ENCODE data around the gene DAZL.

DAZL gene

GRCh38 chr3:16589867-16590624 lies 15.2 kb downstream of the DAZL start:
- H3K9me3 ChIP-seq (ENCODE audit: low read length) = no peaks in the 10 kb centered on the region
- H3K27ac ChIP-seq (ENCODE audit: low read depth, low read length) = no peak overlapping the region
- no peak overlapping the region for H3K9ac ChIP-seq (ENCODE audit: low read length)
- no peaks in the 10 kb centered on the region for H3K36me3 ChIP-seq (ENCODE audit: insufficient read depth, low read length)
- H3K27me3 ChIP-seq (ENCODE audit: control insufficient read depth in 1 of 2, insufficient read depth in 2 of 2, low read length in 2 of 2) = no peaks in the 10 kb centered on the region
- no peaks in the 10 kb centered on the region for H3K4me1 ChIP-seq (ENCODE audit: insufficient read depth, low read length)
- H3K4me3 ChIP-seq (ENCODE audit: low read depth in 1 of 2, low read length in 2 of 2) = no peak overlapping the region

- Histone ChIP-seq H3K27me3 (ENCODE audit: control insufficient read depth in 1 of 2, insufficient read depth in 2 of 2, low read length in 2 of 2) (no peaks in the 10 kb centered on the region), H3K4me3 (ENCODE audit: low read depth in 1 of 2, low read length in 2 of 2) (no peak overlapping the region), H3K9me3 (ENCODE audit: low read length) (no peaks in the 10 kb centered on the region), H3K9ac (ENCODE audit: low read length) (no peak overlapping the region), H3K36me3 (ENCODE audit: insufficient read depth, low read length) (no peaks in the 10 kb centered on the region), H3K4me1 (ENCODE audit: insufficient read depth, low read length) (no peaks in the 10 kb centered on the region), H3K27ac (ENCODE audit: low read depth, low read length) (no peak overlapping the region)
These were observed 16.1 kb downstream of the DAZL start for GRCh38 chr3:16589120-16589519.

- Histone ChIP-seq H3K27ac (ENCODE audit: low read depth, low read length) (no peak overlapping the region), H3K4me3 (ENCODE audit: low read depth in 1 of 2, low read length in 2 of 2) (no peak overlapping the region)
These were observed 17.6 kb downstream of the DAZL start for GRCh38 chr3:16587681-16588060.

GRCh38 chr3:16587047-16587680 lies 18.1 kb downstream of the DAZL start:
- no peaks in the 10 kb centered on the region for H3K4me1 ChIP-seq (ENCODE audit: insufficient read depth, low read length)
- no peaks in the 10 kb centered on the region for H3K27me3 ChIP-seq (ENCODE audit: control insufficient read depth in 1 of 2, insufficient read depth in 2 of 2, low read length in 2 of 2)
- no peaks in the 10 kb centered on the region for H3K9me3 ChIP-seq (ENCODE audit: low read length)
- no peak overlapping the region for H3K4me3 ChIP-seq (ENCODE audit: low read depth in 1 of 2, low read length in 2 of 2)
- no peak overlapping the region for H3K27ac ChIP-seq (ENCODE audit: low read depth, low read length)
- no peaks in the 10 kb centered on the region for H3K36me3 ChIP-seq (ENCODE audit: insufficient read depth, low read length)
- H3K9ac ChIP-seq (ENCODE audit: low read length) = no peak overlapping the region

More at GRCh38 chr3:16587681-16588060, 17.6 kb downstream of the DAZL start:
- Histone ChIP-seq H3K36me3 (ENCODE audit: insufficient read depth, low read length) (no peaks in the 10 kb centered on the region), H3K4me1 (ENCODE audit: insufficient read depth, low read length) (no peaks in the 10 kb centered on the region), H3K9me3 (ENCODE audit: low read length) (no peaks in the 10 kb centered on the region), H3K27me3 (ENCODE audit: control insufficient read depth in 1 of 2, insufficient read depth in 2 of 2, low read length in 2 of 2) (no peaks in the 10 kb centered on the region), H3K9ac (ENCODE audit: low read length) (no peak overlapping the region)

GRCh38 chr3:16584880-16585279 lies 20.3 kb downstream of the DAZL start:
- H3K4me3 ChIP-seq (ENCODE audit: low read depth in 1 of 2, low read length in 2 of 2) = no peak overlapping the region
- no peak overlapping the region for H3K9ac ChIP-seq (ENCODE audit: low read length)
- H3K27ac ChIP-seq (ENCODE audit: low read depth, low read length) = no peak overlapping the region
- no peaks in the 10 kb centered on the region for H3K36me3 ChIP-seq (ENCODE audit: insufficient read depth, low read length)
- no peaks in the 10 kb centered on the region for H3K27me3 ChIP-seq (ENCODE audit: control insufficient read depth in 1 of 2, insufficient read depth in 2 of 2, low read length in 2 of 2)
- no peaks in the 10 kb centered on the region for H3K4me1 ChIP-seq (ENCODE audit: insufficient read depth, low read length)
- H3K9me3 ChIP-seq (ENCODE audit: low read length) = no peaks in the 10 kb centered on the region

GRCh38 chr3:16583551-16583950 lies 21.7 kb downstream of the DAZL start:
- Histone ChIP-seq H3K27me3 (ENCODE audit: control insufficient read depth in 1 of 2, insufficient read depth in 2 of 2, low read length in 2 of 2) (no peaks in the 10 kb centered on the region), H3K4me1 (ENCODE audit: insufficient read depth, low read length) (no peaks in the 10 kb centered on the region), H3K4me3 (ENCODE audit: low read depth in 1 of 2, low read length in 2 of 2) (no peak overlapping the region), H3K9ac (ENCODE audit: low read length) (no peak overlapping the region), H3K36me3 (ENCODE audit: insufficient read depth, low read length) (no peaks in the 10 kb centered on the region), H3K27ac (ENCODE audit: low read depth, low read length) (no peak overlapping the region), H3K9me3 (ENCODE audit: low read length) (no peaks in the 10 kb centered on the region)

- no peak overlapping the region for H3K4me3 ChIP-seq (ENCODE audit: low read depth in 1 of 2, low read length in 2 of 2)
- H3K36me3 ChIP-seq (ENCODE audit: insufficient read depth, low read length) = no peaks in the 10 kb centered on the region
- no peaks in the 10 kb centered on the region for H3K27me3 ChIP-seq (ENCODE audit: control insufficient read depth in 1 of 2, insufficient read depth in 2 of 2, low read length in 2 of 2)
- H3K9me3 ChIP-seq (ENCODE audit: low read length) = no peaks in the 10 kb centered on the region
- H3K27ac ChIP-seq (ENCODE audit: low read depth, low read length) = no peak overlapping the region
- no peaks in the 10 kb centered on the region for H3K4me1 ChIP-seq (ENCODE audit: insufficient read depth, low read length)
- H3K9ac ChIP-seq (ENCODE audit: low read length) = no peak overlapping the region
These were observed 35.1 kb downstream of the DAZL start for GRCh38 chr3:16570113-16570512.

GRCh38 chr3:16568532-16568931 lies 36.7 kb downstream of the DAZL start:
- Histone ChIP-seq H3K36me3 (ENCODE audit: insufficient read depth, low read length) (no peaks in the 10 kb centered on the region), H3K9ac (ENCODE audit: low read length) (no peak overlapping the region), H3K4me1 (ENCODE audit: insufficient read depth, low read length) (no peaks in the 10 kb centered on the region), H3K27me3 (ENCODE audit: control insufficient read depth in 1 of 2, insufficient read depth in 2 of 2, low read length in 2 of 2) (no peaks in the 10 kb centered on the region), H3K4me3 (ENCODE audit: low read depth in 1 of 2, low read length in 2 of 2) (no peak overlapping the region), H3K27ac (ENCODE audit: low read depth, low read length) (no peak overlapping the region), H3K9me3 (ENCODE audit: low read length) (no peaks in the 10 kb centered on the region)

- H3K9ac ChIP-seq (ENCODE audit: low read length) = no peak overlapping the region
- no peaks in the 10 kb centered on the region for H3K4me1 ChIP-seq (ENCODE audit: insufficient read depth, low read length)
- H3K36me3 ChIP-seq (ENCODE audit: insufficient read depth, low read length) = no peaks in the 10 kb centered on the region
- no peaks in the 10 kb centered on the region for H3K27me3 ChIP-seq (ENCODE audit: control insufficient read depth in 1 of 2, insufficient read depth in 2 of 2, low read length in 2 of 2)
- no peak overlapping the region for H3K27ac ChIP-seq (ENCODE audit: low read depth, low read length)
- H3K4me3 ChIP-seq (ENCODE audit: low read depth in 1 of 2, low read length in 2 of 2) = no peak overlapping the region
- H3K9me3 ChIP-seq (ENCODE audit: low read length) = no peaks in the 10 kb centered on the region
These were observed 37.1 kb downstream of the DAZL start for GRCh38 chr3:16568115-16568514.

GRCh38 chr3:16559653-16560365 lies 45.4 kb downstream of the DAZL start:
- Histone ChIP-seq H3K36me3 (ENCODE audit: insufficient read depth, low read length) (no peaks in the 10 kb centered on the region), H3K4me1 (ENCODE audit: insufficient read depth, low read length) (no peaks in the 10 kb centered on the region), H3K4me3 (ENCODE audit: low read depth in 1 of 2, low read length in 2 of 2) (no peak overlapping the region), H3K27ac (ENCODE audit: low read depth, low read length) (no peak overlapping the region), H3K9ac (ENCODE audit: low read length) (no peak overlapping the region), H3K9me3 (ENCODE audit: low read length) (no peaks in the 10 kb centered on the region), H3K27me3 (ENCODE audit: control insufficient read depth in 1 of 2, insufficient read depth in 2 of 2, low read length in 2 of 2) (no peaks in the 10 kb centered on the region)

- no peak overlapping the region for H3K27ac ChIP-seq (ENCODE audit: low read depth, low read length)
- no peaks in the 10 kb centered on the region for H3K36me3 ChIP-seq (ENCODE audit: insufficient read depth, low read length)
- H3K9ac ChIP-seq (ENCODE audit: low read length) = no peak overlapping the region
- H3K4me3 ChIP-seq (ENCODE audit: low read depth in 1 of 2, low read length in 2 of 2) = no peak overlapping the region
- H3K9me3 ChIP-seq (ENCODE audit: low read length) = no peaks in the 10 kb centered on the region
- H3K27me3 ChIP-seq (ENCODE audit: control insufficient read depth in 1 of 2, insufficient read depth in 2 of 2, low read length in 2 of 2) = no peaks in the 10 kb centered on the region
- H3K4me1 ChIP-seq (ENCODE audit: insufficient read depth, low read length) = peaks cover 7% of the 10 kb centered on the region
These were observed 51.1 kb downstream of the DAZL start for GRCh38 chr3:16554126-16554525.

Measured in muscle layer of colon (tissue), 2 donors.